Subcutaneous adipose tissue (tissue), 4 donors: ENCODE results near the gene ABCG1. TPM values are rescaled to one million over a fixed set of nuclear protein-coding genes. Genes with fewer than 3 reads are reported as not detected.

Source experiments
- CTCF ChIP-seq: fragments of 450-650 bp; IDR thresholded peaks from one replicate; pipeline ENCODE4 v1.5.1; 2016; ENCODE audit warnings: low read depth, mild to moderate bottlenecking, control low read depth, antibody characterized with exemption, moderate library complexity
- total RNA-seq, 4 donors: library from RNA; depleted of rRNA; stranded (reverse); fragments of >200 nt; gene quantifications; one replicate each; pipeline ENCODE4 v1.1.0, GENCODE V29; 2016

The ABCG1 gene
- 10 to 100 TPM in 3 of 4 donors, 1 to 10 TPM in 1; 8.6 to 34.7 (median 15.8) TPM for total RNA-seq

GRCh38 chr21:42218836-42219605 lies at the start of gene ABCG1:
Gene ABCG1 (plus strand): TSS chr21:42219140. CDS start chr21:42219263, 123 bp downstream.
- TF ChIP-seq CTCF = no peak

GRCh38 chr21:42169758-42170157 lies 49.2 kb upstream of the ABCG1 start:
- no peak for TF ChIP-seq CTCF

GRCh38 chr21:42171091-42172053 lies 47.6 kb upstream of the ABCG1 start:
- no peak for TF ChIP-seq CTCF

- no peak for TF ChIP-seq CTCF
Measured at GRCh38 chr21:42172596-42173483, 46.1 kb upstream of the ABCG1 start.

- TF ChIP-seq CTCF = no peak
Measured at GRCh38 chr21:42174173-42174572, 44.8 kb upstream of the ABCG1 start.

GRCh38 chr21:42175110-42175710 lies 43.7 kb upstream of the ABCG1 start:
- TF ChIP-seq CTCF = no peak
